A549 (cell line): ENCODE results near the gene KCNN3. TPM values are rescaled to one million over a fixed set of nuclear protein-coding genes. Genes with fewer than 3 reads are reported as not detected.

Experiments
- ATAC-seq, 2 experiments: fragments of 200-7000 bp in 1 of 2; fragments of >200 bp in 1 of 2; cut with Nextera tagmentation in 1 of 2; cut with Tn5 transposase in 1 of 2; 3 replicates each; pipeline versions ENCODE4 v1.8.0 to v1.9.1; 2018 to 2020; ENCODE audit warnings: mild to moderate bottlenecking in 1 of 2, moderate library complexity in 1 of 2
- CTCF ChIA-PET: fragments of 300-600 bp; sonication (Branson Sonifier 250); formaldehyde crosslinking; extraction: SDS; loops from one replicate; lab custom pipeline; 2021; ENCODE audit warnings: antibody characterized with exemption, inconsistent platforms; lab: Yijun Ruan, JAX
- POLR2A ChIA-PET: fragments of 350-600 bp; formaldehyde crosslinking; extraction: SDS; loops from one replicate; lab custom pipeline; 2021; ENCODE audit warnings: antibody characterized with exemption, inconsistent platforms; lab: Yijun Ruan, JAX
- DNase-seq, 2 experiments: peaks; one replicate each; pipeline versions ENCODE4 v3.0.0 to v3.0.0-alpha.2; 2011 to 2016; ENCODE audit warnings: low read depth in 1 of 2, low spot score in 1 of 2
- FAIRE-seq: peaks from 2 replicates; lab custom pipeline; 2011; peaks lifted over from hg19 to GRCh38; lab: Jason Lieb, UNC
- H3K27ac ChIP-seq, 2 experiments: fragments of >200 bp; sonication (Bioruptor Twin); formaldehyde crosslinking; 3 replicates each; pipeline ENCODE4 v1.5.1; 2016 to 2017
- H3K4me1 ChIP-seq: fragments of >200 bp; sonication (Bioruptor Twin); formaldehyde crosslinking; 3 replicates; pipeline ENCODE4 v1.6.1; 2016
- H3K4me2 ChIP-seq: fragments of >200 bp; sonication (Bioruptor Twin); formaldehyde crosslinking; 3 replicates; pipeline ENCODE4 v1.6.1; 2016
- H3K4me3 ChIP-seq: fragments of >200 bp; sonication (Bioruptor Twin); formaldehyde crosslinking; 3 replicates; pipeline ENCODE4 v1.5.1; 2016
- H3K9me3 ChIP-seq: fragments of >200 bp; sonication (Bioruptor Twin); formaldehyde crosslinking; 3 replicates; pipeline ENCODE4 v1.6.1; 2016
- CHD4 ChIP-seq: fragments of 200-600 bp; sonication (generic); IDR thresholded peaks from 2 replicates; pipeline ENCODE4 v1.6.1; 2016; ENCODE audit warnings: antibody characterized with exemption, mild to moderate bottlenecking, borderline replicate concordance
- EHMT2 ChIP-seq: fragments of 200-600 bp; sonication (generic); IDR thresholded peaks from 2 replicates; pipeline ENCODE4 v1.6.1; 2016; ENCODE audit warnings: antibody characterized with exemption, low read depth, mild to moderate bottlenecking, moderate library complexity
- ESRRA ChIP-seq: fragments of 150-350 bp; IDR thresholded peaks from 2 replicates; pipeline ENCODE4 v1.6.1; 2014; ENCODE audit warnings: mild to moderate bottlenecking, low read length, borderline replicate concordance
- FOSL2 ChIP-seq, 2 experiments: fragments of 450-650 bp in 1 of 2; fragments of >200 bp in 1 of 2; sonication (Bioruptor Twin) in 1 of 2; formaldehyde crosslinking; IDR thresholded peaks; 2 replicates each; pipeline versions ENCODE4 v1.5.0 to v1.6.1; 2016 to 2020; ENCODE audit warnings: mild to moderate bottlenecking in 1 of 2, moderate library complexity in 1 of 2
- FOXS1 ChIP-seq: fragments of 250-450 bp; sonication (Bioruptor Pico); IDR thresholded peaks from 2 replicates; pipeline ENCODE4 v1.5.0; 2020; ENCODE audit warnings: mild to moderate bottlenecking, moderate library complexity
- GATA3 ChIP-seq: IDR thresholded peaks from 2 replicates; pipeline ENCODE4 v1.6.1; 2012; ENCODE audit warnings: borderline replicate concordance
- HEYL ChIP-seq: fragments of 250-450 bp; sonication (Bioruptor Pico); IDR thresholded peaks from 2 replicates; pipeline ENCODE4 v1.8.0; 2021; ENCODE audit warnings: mild to moderate bottlenecking, moderate library complexity
- HOXB5 ChIP-seq: fragments of 250-450 bp; sonication (Bioruptor Pico); IDR thresholded peaks from 2 replicates; pipeline ENCODE4 v1.5.0; 2020; ENCODE audit warnings: mild to moderate bottlenecking, moderate library complexity
- JUNB ChIP-seq: fragments of >200 bp; sonication (Bioruptor Twin); formaldehyde crosslinking; IDR thresholded peaks from 2 replicates; pipeline ENCODE4 v1.6.1; 2016
- KDM1A ChIP-seq: fragments of 200-600 bp; sonication (generic); IDR thresholded peaks from 2 replicates; pipeline ENCODE4 v1.6.1; 2016; ENCODE audit warnings: low read depth, mild to moderate bottlenecking
- MAFK ChIP-seq: fragments of 450-650 bp; IDR thresholded peaks from 2 replicates; pipeline ENCODE4 v1.6.1; 2014; ENCODE audit not compliant: partially characterized antibody
- MAZ ChIP-seq: fragments of 150-350 bp; IDR thresholded peaks from 2 replicates; pipeline ENCODE4 v1.6.1; 2014; ENCODE audit warnings: antibody characterized with exemption, low read depth, low read length, borderline replicate concordance
- MYC ChIP-seq: IDR thresholded peaks from 2 replicates; pipeline ENCODE4 v1.6.1; 2012; ENCODE audit warnings: mild to moderate bottlenecking, inconsistent platforms, low read length, improper control_type of control experiment, borderline replicate concordance
- NFE2L2 ChIP-seq: fragments of 150-350 bp; conservative IDR thresholded peaks from 2 replicates; pipeline ENCODE4 v1.6.1; 2014; ENCODE audit warnings: low read length
- PHF8 ChIP-seq: fragments of 200-600 bp; sonication (generic); IDR thresholded peaks from 2 replicates; pipeline ENCODE4 v1.6.1; 2016; ENCODE audit warnings: low read depth, mild to moderate bottlenecking, antibody characterized with exemption, moderate library complexity, borderline replicate concordance
- POLR2A ChIP-seq: IDR thresholded peaks from 2 replicates; pipeline ENCODE4 v1.6.1; 2012; ENCODE audit warnings: mild to moderate bottlenecking, low read length
- RAD21 ChIP-seq, 2 experiments: fragments of >200 bp in 1 of 2; sonication (Bioruptor Twin) in 1 of 2; formaldehyde crosslinking in 1 of 2; IDR thresholded peaks in 1 of 2; conservative IDR thresholded peaks in 1 of 2; 2 replicates in 1 of 2; 3 replicates in 1 of 2; pipeline ENCODE4 v1.6.1; 2012 to 2018; ENCODE audit warnings: inconsistent platforms in 1 of 2
- RCOR1 ChIP-seq: fragments of 150-350 bp; IDR thresholded peaks from 2 replicates; pipeline ENCODE4 v1.6.1; 2014; ENCODE audit warnings: antibody characterized with exemption, low read length, low read depth
- SMC3 ChIP-seq: fragments of >200 bp; sonication (Bioruptor Twin); formaldehyde crosslinking; IDR thresholded peaks from 3 replicates; pipeline ENCODE4 v1.6.1; 2018; ENCODE audit warnings: inconsistent platforms
- SREBF2 ChIP-seq: fragments of 450-650 bp; IDR thresholded peaks from 2 replicates; pipeline ENCODE4 v1.6.1; 2014; ENCODE audit warnings: mild to moderate bottlenecking, moderate library complexity
- TFCP2L1 ChIP-seq: fragments of 250-450 bp; sonication (Bioruptor Pico); IDR thresholded peaks from 2 replicates; pipeline ENCODE4 v1.5.0; 2021; ENCODE audit warnings: mild to moderate bottlenecking
- TP53 ChIP-seq: fragments of 250-450 bp; sonication (Bioruptor Pico); IDR thresholded peaks from 2 replicates; pipeline ENCODE4 v1.5.0; 2021; ENCODE audit warnings: mild to moderate bottlenecking, moderate library complexity
- ZFP36 ChIP-seq: fragments of 450-650 bp; IDR thresholded peaks from 2 replicates; pipeline ENCODE4 v1.6.1; 2014; ENCODE audit warnings: borderline replicate concordance; ENCODE audit not compliant: partially characterized antibody
- ZSCAN20 ChIP-seq: fragments of 250-450 bp; sonication (Bioruptor Pico); IDR thresholded peaks from 2 replicates; pipeline ENCODE4 v1.8.0; 2022; ENCODE audit warnings: mild to moderate bottlenecking, moderate library complexity
- WGBS: methylation state at CpG from one replicate; pipeline ENCODE4 v1.1.6; 2017; ENCODE audit errors: missing lambda C conversion rate; 5-methylcytosine and 5-hydroxymethylcytosine counted together
- polyA plus RNA-seq, 4 experiments: library from polyadenylated mRNA; depleted of rRNA in 3 of 4; stranded (reverse); fragments of >200 nt; fragmentation: RNase III in 1 of 4; extraction: RNeasy Plus Mini Kit Qiagen cat#74134 plus additional on column Dnase treatment in 1 of 4; gene quantifications; 2 replicates in 3 of 4; 3 replicates in 1 of 4; pipeline ENCODE4 v1.2.3, GENCODE V29; 2011 to 2017
- TF ChIP-seq, protein P1 (sequence below): fragments of >200 bp; sonication (Bioruptor Twin); formaldehyde crosslinking; IDR thresholded peaks from 3 replicates; pipeline ENCODE4 v1.6.1; 2016
- TF ChIP-seq, protein P2 (sequence below): fragments of >200 bp; sonication (Bioruptor Twin); formaldehyde crosslinking; IDR thresholded peaks from 2 replicates; pipeline ENCODE4 v1.6.1; 2016
- TF ChIP-seq, protein P3 (sequence below): fragments of >200 bp; sonication (Bioruptor Twin); formaldehyde crosslinking; IDR thresholded peaks from 3 replicates; pipeline ENCODE4 v1.5.1; 2016
- TF ChIP-seq, protein P4 (sequence below): IDR thresholded peaks from 2 replicates; pipeline ENCODE4 v1.6.1; 2012; ENCODE audit warnings: low read depth, borderline replicate concordance

KCNN3 gene
- polyA plus RNA-seq, 2 of the 4 experiments (the other 2 are of a cell fraction): 0.01 to 0.03 TPM

DNA sequence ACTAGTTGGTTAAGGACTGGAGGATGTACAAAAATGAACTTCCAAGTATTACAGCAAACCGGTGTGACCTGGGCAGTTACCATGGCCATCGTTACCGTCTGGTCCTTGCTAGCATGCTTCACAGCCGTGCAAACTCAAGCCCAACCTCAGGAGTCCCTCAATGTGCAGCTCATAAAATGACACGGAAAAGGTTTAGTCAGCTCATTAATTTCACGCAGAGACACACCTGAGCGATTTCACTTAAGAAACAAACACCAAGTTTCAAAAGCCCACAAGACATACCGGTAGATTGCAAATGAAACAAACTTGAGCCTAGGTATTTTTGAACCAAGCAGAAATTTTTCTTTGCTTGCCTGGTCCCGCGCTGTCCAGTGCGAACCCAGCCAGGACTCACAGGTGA, 157.1 kb downstream of the KCNN3 start:
- Histone ChIP-seq H3K27ac (no peak overlapping the region), H3K4me1 (peaks cover 6% of the 10 kb centered on the region; the same call in 1 of the 3 replicates), H3K4me3 (no peak overlapping the region), H3K4me2 (no peak overlapping the region), H3K9me3 (no peaks in the 10 kb centered on the region)
- ChIA-PET CTCF (interaction anchor here (0.9 kb wide), 1 partner anchor 43 kb away, joined by 3 read pairs; no protein-coding TSS in a partner anchor), POLR2A (no interaction called here)
- no peak for TF ChIP-seq MAFK
- no peak for TF ChIP-seq SMC3
- TF ChIP-seq ZFP36: no peak
- TF ChIP-seq PHF8: no peak
- no peak for TF ChIP-seq FOSL2 (IDR thresholded peaks at IDR 0.05)
- no peak for TF ChIP-seq FOSL2 (CRISPR knock-in tag; IDR thresholded peaks at IDR 0.05)
- TF ChIP-seq, protein P1, sequence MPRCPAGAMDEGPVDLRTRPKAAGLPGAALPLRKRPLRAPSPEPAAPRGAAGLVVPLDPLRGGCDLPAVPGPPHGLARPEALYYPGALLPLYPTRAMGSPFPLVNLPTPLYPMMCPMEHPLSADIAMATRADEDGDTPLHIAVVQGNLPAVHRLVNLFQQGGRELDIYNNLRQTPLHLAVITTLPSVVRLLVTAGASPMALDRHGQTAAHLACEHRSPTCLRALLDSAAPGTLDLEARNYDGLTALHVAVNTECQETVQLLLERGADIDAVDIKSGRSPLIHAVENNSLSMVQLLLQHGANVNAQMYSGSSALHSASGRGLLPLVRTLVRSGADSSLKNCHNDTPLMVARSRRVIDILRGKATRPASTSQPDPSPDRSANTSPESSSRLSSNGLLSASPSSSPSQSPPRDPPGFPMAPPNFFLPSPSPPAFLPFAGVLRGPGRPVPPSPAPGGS: no peak
- no peak for TF ChIP-seq HOXB5
- no peak for TF ChIP-seq ESRRA
- TF ChIP-seq, protein P2, sequence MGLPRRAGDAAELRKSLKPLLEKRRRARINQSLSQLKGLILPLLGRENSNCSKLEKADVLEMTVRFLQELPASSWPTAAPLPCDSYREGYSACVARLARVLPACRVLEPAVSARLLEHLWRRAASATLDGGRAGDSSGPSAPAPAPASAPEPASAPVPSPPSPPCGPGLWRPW: no peak
- no peak for TF ChIP-seq POLR2A
- no peak for TF ChIP-seq RAD21 (conservative IDR thresholded peaks at IDR 0.05 in 1 of 2, IDR thresholded peaks at IDR 0.05 in 1 of 2)
- TF ChIP-seq, protein P3, sequence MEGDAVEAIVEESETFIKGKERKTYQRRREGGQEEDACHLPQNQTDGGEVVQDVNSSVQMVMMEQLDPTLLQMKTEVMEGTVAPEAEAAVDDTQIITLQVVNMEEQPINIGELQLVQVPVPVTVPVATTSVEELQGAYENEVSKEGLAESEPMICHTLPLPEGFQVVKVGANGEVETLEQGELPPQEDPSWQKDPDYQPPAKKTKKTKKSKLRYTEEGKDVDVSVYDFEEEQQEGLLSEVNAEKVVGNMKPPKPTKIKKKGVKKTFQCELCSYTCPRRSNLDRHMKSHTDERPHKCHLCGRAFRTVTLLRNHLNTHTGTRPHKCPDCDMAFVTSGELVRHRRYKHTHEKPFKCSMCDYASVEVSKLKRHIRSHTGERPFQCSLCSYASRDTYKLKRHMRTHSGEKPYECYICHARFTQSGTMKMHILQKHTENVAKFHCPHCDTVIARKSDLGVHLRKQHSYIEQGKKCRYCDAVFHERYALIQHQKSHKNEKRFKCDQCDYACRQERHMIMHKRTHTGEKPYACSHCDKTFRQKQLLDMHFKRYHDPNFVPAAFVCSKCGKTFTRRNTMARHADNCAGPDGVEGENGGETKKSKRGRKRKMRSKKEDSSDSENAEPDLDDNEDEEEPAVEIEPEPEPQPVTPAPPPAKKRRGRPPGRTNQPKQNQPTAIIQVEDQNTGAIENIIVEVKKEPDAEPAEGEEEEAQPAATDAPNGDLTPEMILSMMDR: no peak
- no peak for TF ChIP-seq MAZ
- TF ChIP-seq ZSCAN20 (CRISPR knock-in tag): no peak
- TF ChIP-seq MYC: no peak
- TF ChIP-seq FOXS1 (CRISPR knock-in tag): no peak
- TF ChIP-seq, protein P4, sequence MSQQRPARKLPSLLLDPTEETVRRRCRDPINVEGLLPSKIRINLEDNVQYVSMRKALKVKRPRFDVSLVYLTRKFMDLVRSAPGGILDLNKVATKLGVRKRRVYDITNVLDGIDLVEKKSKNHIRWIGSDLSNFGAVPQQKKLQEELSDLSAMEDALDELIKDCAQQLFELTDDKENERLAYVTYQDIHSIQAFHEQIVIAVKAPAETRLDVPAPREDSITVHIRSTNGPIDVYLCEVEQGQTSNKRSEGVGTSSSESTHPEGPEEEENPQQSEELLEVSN: no peak
- TF ChIP-seq HEYL (CRISPR knock-in tag): no peak
- TF ChIP-seq RCOR1: no peak
- 80% methylated on average over 10 of the region's 11 CpGs for WGBS
- DNase-seq: no peak
- FAIRE-seq: no peak
- no peak for ATAC-seq

DNA sequence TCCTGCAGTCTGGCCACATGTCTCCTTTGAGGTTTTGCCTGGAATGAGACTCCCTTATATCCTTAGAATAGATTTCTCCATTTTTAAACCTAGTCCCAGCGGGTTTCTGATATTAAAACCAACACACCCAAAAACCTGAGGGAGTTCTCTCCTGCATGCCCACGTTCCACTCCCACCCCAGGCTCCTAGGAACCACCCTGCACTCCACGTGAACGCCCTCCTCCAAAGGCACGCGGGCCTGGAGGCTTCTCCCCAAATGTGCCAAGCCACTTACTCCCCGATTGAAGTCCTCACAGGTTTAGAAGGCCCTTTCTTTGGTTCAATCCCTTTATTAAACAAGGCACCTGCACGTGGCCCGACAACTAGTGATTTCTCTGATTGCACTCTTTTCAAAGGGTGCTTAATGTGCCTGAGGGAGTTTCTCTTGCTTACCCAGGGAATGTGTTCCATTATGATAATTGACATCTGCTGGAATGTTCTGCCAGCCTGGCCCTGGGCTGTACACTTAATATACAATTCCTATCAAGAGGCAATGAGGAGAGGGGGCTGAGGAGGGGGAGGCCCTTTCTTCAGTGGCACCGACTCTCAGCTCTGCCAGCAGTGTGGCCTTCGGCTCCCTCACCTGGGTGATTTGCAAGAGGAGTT, 157.8 kb downstream of the KCNN3 start:
- Histone ChIP-seq H3K27ac (no peak overlapping the region), H3K9me3 (no peaks in the 10 kb centered on the region), H3K4me3 (no peak overlapping the region), H3K4me1 (peaks cover 6% of the 10 kb centered on the region; the same call in 1 of the 3 replicates), H3K4me2 (no peak overlapping the region)
- DNase-seq (no peak), FAIRE-seq (no peak), ATAC-seq (no peak)
- ChIA-PET POLR2A (no interaction called here), CTCF (interaction anchor here (0.9 kb wide), 1 partner anchor 42 kb away, joined by 3 read pairs; no protein-coding TSS in a partner anchor)
- no peak for TF ChIP-seq EHMT2
- no peak for TF ChIP-seq TFCP2L1
- no peak for TF ChIP-seq ZSCAN20 (CRISPR knock-in tag)
- no peak for TF ChIP-seq TP53 (CRISPR knock-in tag)
- TF ChIP-seq SREBF2: no peak
- TF ChIP-seq POLR2A: no peak
- no peak for TF ChIP-seq HEYL (CRISPR knock-in tag)
- TF ChIP-seq PHF8: no peak
- TF ChIP-seq JUNB: no peak
- no peak for TF ChIP-seq NFE2L2
- no peak for TF ChIP-seq CHD4
- TF ChIP-seq KDM1A: no peak
- TF ChIP-seq GATA3: no peak
- no peak for TF ChIP-seq ZFP36
- WGBS: 59% methylated on average over 11 of the region's 11 CpGs
